Tibial nerve (tissue), 4 donors: ENCODE measurements around the gene C5orf34. TPM values are rescaled to one million over a fixed set of nuclear protein-coding genes. Genes with fewer than 3 reads are reported as not detected.

Source experiments
- DNase-seq, 2 donors: peaks; one replicate each; pipeline ENCODE4 v3.0.0-alpha.2; 2019; ENCODE audit warnings: low spot score in 2 of 2
- H3K27ac ChIP-seq, 4 donors: fragments of 200-600 bp; sonication (generic) in 3 of 4; one replicate each; pipeline ENCODE4 v1.5.1; 2017 to 2019; ENCODE audit warnings: mild to moderate bottlenecking in 1 of 4
- H3K27me3 ChIP-seq, 2 donors: fragments of 200-600 bp; sonication (generic) in 1 of 2; one replicate each; pipeline versions ENCODE4 v1.5.1 to v1.6.0; 2017 to 2019
- H3K36me3 ChIP-seq, 3 donors: fragments of 200-600 bp; sonication (generic); one replicate each; pipeline ENCODE4 v1.5.1; 2018 to 2019
- H3K4me1 ChIP-seq, 4 donors: fragments of 200-600 bp; sonication (generic) in 3 of 4; one replicate each; pipeline ENCODE4 v1.5.1; 2017 to 2019
- H3K4me3 ChIP-seq, 4 donors: fragments of 200-600 bp; sonication (generic) in 3 of 4; one replicate each; pipeline ENCODE4 v1.5.1; 2017 to 2019; ENCODE audit warnings: mild to moderate bottlenecking in 1 of 4, moderate library complexity in 1 of 4
- H3K9me3 ChIP-seq, 4 donors: fragments of 200-600 bp; sonication (generic) in 3 of 4; one replicate each; pipeline ENCODE4 v1.5.1; 2017 to 2019
- EP300 ChIP-seq, 2 donors: sonication (generic); formaldehyde crosslinking; IDR thresholded peaks; one replicate each; pipeline ENCODE4 v1.6.1; 2017; ENCODE audit warnings: antibody characterized with exemption in 2 of 2, mild to moderate bottlenecking in 1 of 2
- POLR2A ChIP-seq, 2 donors: fragments of 450-650 bp; IDR thresholded peaks; one replicate each; pipeline ENCODE4 v1.6.1; 2017; ENCODE audit warnings: antibody characterized with exemption in 2 of 2, mild to moderate bottlenecking in 2 of 2, moderate library complexity in 2 of 2
- WGBS, 2 donors: methylation state at CpG; one replicate each; pipeline ENCODE4 v1.1.5; 2018; 5-methylcytosine and 5-hydroxymethylcytosine counted together
- total RNA-seq, 4 donors: library from RNA; depleted of rRNA; stranded (reverse); fragments of >200 nt; gene quantifications; one replicate each; pipeline ENCODE4 v1.1.0, GENCODE V29; 2016
- TF ChIP-seq, protein P1 (sequence below), 5 experiments: fragments of 200-600 bp in 3 of 5; fragments of 450-650 bp in 2 of 5; sonication (generic) in 3 of 5; IDR thresholded peaks; one replicate each; pipeline ENCODE4 v1.5.1; 2016 to 2019; ENCODE audit warnings: antibody characterized with exemption in 5 of 5, mild to moderate bottlenecking in 3 of 5, moderate library complexity in 2 of 5

C5orf34 gene, protein sequence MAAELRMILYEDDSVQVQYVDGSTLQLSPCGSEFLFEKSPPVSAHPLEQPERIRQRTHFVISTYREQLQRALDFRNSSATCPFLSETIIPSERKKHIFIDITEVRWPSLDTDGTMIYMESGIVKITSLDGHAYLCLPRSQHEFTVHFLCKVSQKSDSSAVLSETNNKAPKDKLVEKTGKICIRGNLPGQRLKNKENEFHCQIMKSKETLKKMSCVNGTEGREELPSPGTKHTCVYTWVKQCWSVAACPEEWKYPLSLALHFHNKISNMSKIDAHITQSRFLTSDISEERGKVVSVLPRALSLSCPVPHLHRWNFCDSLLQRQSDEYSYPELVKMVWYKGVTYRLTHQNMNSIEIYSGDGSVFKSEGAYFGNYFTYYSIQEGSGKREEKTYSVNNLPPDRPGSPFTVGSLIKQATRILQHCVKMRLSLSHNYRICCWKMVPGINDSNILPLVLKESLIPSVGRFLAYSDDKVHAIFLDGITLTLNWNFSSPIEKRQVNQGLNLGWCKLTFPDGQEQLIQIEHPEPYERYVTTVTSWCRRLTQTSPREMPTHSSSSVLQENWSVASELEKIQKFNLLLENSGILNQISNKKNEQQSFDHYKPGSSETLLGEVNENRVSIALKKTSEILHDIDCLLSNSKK
- 1 to 10 TPM in 3 of 4 donors, under 1 TPM in 1; 0.63 to 2.4 (median 2.1) TPM for total RNA-seq

DNA sequence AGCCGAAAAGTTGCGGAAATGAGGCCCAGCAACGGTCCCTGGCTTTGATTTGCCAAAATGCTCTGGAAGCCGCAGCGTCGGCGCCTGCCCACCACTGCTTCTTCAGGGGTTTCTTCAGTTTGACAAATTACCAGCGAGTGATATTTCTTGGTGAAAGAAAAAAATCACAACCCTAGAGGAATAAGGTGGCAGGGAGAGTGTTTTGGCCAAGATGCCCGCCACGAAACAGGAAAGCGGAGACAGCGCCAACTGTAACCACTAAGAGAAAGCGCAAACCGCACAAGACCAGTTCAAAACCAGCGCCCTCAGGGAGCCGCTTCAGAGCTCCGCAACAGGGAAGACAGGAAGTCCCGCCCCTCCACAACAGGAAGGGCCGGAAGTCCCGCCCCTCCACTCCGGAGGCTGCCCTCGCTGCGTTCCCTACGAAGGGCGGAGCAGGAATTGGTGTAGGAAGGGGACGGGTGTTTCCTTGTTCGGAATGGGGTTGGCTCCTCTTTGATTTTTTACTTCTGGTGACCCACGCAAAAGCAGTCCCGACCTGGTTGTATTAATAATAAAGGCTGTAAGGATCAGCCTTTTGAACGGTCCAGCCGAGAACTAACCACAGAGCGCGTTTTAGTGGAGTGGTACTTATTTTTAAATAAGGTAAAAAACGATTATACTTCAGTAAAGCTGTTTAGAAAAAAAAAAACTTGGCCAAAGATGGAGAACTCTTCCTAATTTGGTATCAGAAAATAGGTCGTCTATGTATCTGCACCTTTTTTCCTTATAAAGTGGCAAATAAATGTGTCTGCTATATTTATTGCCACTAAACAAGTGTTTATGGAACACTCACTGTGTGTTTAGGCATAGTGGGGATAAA, at the start of gene C5orf34:
Gene C5orf34 (minus strand): TSS at position 333 of the 862 bp plus-strand sequence. CDS start 5,809 bp downstream, outside the sequence.
- WGBS, 2 donors: 0 to 1% methylated on average over 34 to 35 of the region's 35 CpGs
- TF ChIP-seq, protein P1, sequence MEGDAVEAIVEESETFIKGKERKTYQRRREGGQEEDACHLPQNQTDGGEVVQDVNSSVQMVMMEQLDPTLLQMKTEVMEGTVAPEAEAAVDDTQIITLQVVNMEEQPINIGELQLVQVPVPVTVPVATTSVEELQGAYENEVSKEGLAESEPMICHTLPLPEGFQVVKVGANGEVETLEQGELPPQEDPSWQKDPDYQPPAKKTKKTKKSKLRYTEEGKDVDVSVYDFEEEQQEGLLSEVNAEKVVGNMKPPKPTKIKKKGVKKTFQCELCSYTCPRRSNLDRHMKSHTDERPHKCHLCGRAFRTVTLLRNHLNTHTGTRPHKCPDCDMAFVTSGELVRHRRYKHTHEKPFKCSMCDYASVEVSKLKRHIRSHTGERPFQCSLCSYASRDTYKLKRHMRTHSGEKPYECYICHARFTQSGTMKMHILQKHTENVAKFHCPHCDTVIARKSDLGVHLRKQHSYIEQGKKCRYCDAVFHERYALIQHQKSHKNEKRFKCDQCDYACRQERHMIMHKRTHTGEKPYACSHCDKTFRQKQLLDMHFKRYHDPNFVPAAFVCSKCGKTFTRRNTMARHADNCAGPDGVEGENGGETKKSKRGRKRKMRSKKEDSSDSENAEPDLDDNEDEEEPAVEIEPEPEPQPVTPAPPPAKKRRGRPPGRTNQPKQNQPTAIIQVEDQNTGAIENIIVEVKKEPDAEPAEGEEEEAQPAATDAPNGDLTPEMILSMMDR (IDR thresholded peaks at IDR 0.05): peak in 2 of 5 experiments; percentile 14 to 17
- TF ChIP-seq EP300 (IDR thresholded peaks at IDR 0.05) (peak in 1 of 2 donors; percentile 89), POLR2A (IDR thresholded peaks at IDR 0.05) (peak; percentile 56 to 77)

DNA sequence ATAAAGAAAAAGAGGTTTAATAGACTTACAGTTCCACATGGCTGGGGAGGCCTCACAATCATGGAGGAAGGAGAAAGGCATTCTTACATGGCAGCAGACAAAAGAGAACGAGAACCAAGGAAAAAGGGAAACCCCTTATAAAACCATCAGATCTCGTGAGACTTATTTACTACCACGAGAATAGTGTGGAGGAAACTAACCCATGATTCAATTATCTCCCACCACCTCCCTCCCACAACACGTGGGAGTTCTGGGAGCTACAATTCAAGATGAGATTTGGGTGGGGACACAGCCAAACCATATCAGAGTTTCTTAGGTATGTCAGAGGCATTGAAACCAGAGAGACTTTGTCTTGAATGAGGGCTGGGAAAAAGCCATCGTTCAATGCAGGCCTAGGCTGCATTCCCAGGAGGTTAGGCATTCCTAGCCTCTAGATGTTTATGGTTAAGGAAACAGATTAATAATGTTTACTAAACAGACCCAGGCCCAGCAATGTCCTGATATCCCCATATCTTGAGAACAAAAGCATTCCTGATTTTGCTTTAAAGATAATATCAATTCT, 49.4 kb upstream of the C5orf34 start:
- no peaks in the 10 kb centered on the region for H3K9me3 ChIP-seq
- H3K27me3 ChIP-seq: no peaks in the 10 kb centered on the region
- TF ChIP-seq EP300 (IDR thresholded peaks at IDR 0.05) (no peak), POLR2A (IDR thresholded peaks at IDR 0.05) (no peak)
- TF ChIP-seq, protein P1 (IDR thresholded peaks at IDR 0.05): no peak
- no peak overlapping the region for H3K27ac ChIP-seq
- DNase-seq: no peak
- WGBS, 2 donors: 57 to 62% methylated on average over 5 of the region's 5 CpGs
- H3K36me3 ChIP-seq: no peaks in the 10 kb centered on the region
- H3K4me1 ChIP-seq: peaks cover 0 to 3% (median 0%) of the 10 kb centered on the region in 4 donors
- no peak overlapping the region for H3K4me3 ChIP-seq

More for the DNA sequence above, at the start of gene C5orf34:
- Histone ChIP-seq H3K4me3 (peak within 1 kb of the TSS; percentile 48 to 76 (median 62)), H3K9me3 (no peaks in the 10 kb centered on the region), H3K27me3 (no peaks in the 10 kb centered on the region), H3K4me1 (peaks cover 0 to 21% (median 10%) of the 10 kb centered on the region in 4 donors), H3K27ac (peak within 1 kb of the TSS; percentile 30 to 91 (median 82)), H3K36me3 (no peaks in the 10 kb centered on the region)
- DNase-seq: peak; percentile 97 to 99

DNA sequence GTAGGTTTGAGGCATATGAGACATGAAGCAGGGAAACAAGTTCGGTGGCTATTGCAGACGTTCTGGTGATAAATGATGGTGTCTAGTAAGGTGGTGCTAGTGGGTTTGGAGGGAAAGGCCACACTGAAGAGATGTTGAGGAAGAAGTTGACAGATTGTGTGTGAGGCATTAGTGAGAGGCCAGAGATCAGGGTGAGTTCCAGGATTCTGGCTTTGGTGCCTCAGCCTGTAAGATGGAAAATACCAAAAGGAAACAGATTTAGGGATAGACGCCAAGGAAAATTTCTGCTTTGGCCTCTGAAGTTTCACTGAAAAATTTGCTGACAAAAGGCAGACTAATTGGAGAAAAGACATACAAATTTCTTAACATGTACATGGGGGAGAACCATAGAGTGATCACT, 48.4 kb upstream of the C5orf34 start:
- no peak overlapping the region for H3K27ac ChIP-seq
- H3K36me3 ChIP-seq: no peaks in the 10 kb centered on the region
- WGBS, 2 donors: 59 to 64% methylated on average over 3 of the region's 3 CpGs
- H3K4me1 ChIP-seq: peaks cover 0 to 3% (median 0%) of the 10 kb centered on the region in 4 donors
- TF ChIP-seq, protein P1 (IDR thresholded peaks at IDR 0.05): no peak
- TF ChIP-seq EP300 (IDR thresholded peaks at IDR 0.05) (no peak), POLR2A (IDR thresholded peaks at IDR 0.05) (no peak)
- H3K4me3 ChIP-seq: no peak overlapping the region
- H3K9me3 ChIP-seq: no peaks in the 10 kb centered on the region
- no peaks in the 10 kb centered on the region for H3K27me3 ChIP-seq
- no peak for DNase-seq

DNA sequence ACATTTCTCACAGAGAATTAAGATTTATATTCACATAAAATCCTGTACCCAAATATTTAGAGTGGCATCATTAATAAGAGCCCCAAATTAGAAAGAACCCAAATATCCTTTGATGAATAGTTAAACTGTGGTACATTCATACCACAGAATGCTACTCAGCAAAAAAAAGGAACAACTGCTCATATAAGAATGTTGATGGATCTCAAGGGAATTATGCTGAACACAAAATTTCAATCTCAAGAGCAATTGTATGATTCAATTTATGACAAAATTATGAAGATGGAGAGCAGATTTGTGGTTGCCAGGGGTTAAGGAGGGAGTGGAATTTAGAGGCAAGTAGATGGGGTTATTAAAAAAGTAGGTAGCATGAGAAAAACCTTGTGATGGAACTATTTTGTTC, 46.4 kb upstream of the C5orf34 start:
- no peak overlapping the region for H3K27ac ChIP-seq
- H3K36me3 ChIP-seq: no peaks in the 10 kb centered on the region
- TF ChIP-seq, protein P1 (IDR thresholded peaks at IDR 0.05): no peak
- TF ChIP-seq EP300 (IDR thresholded peaks at IDR 0.05): no peak
- no peak for DNase-seq
- H3K4me1 ChIP-seq: peaks cover 0 to 3% (median 0%) of the 10 kb centered on the region in 4 donors
- H3K9me3 ChIP-seq: no peaks in the 10 kb centered on the region
- H3K4me3 ChIP-seq: no peak overlapping the region
- no peaks in the 10 kb centered on the region for H3K27me3 ChIP-seq
